Activated CD8-positive, alpha-beta T cell treated with anti-CD3 and anti-CD28 coated beads for 36 hours (primary cell): ENCODE results near the gene BCL2A1. TPM values are rescaled to one million over a fixed set of nuclear protein-coding genes. Genes with fewer than 3 reads are reported as not detected.
A peak's percentile ranks its signal among the peaks of the same experiment; 100 is the strongest.
"Not testable (repeated sequence)": the region's sequence is repeated elsewhere in the genome, so short reads cannot be mapped to it uniquely, and the experiment has no call there.

Experiments used
- ATAC-seq: fragments of 200-7000 bp; cut with Tn5 transposase; one replicate; pipeline ENCODE4 v1.10.0; 2021; ENCODE audit warnings: mild to moderate bottlenecking, moderate library complexity
- CTCF ChIA-PET: fragments of 350-600 bp; sonication (Branson Sonifier 250); formaldehyde crosslinking; loops from one replicate; lab custom pipeline; 2021; ENCODE audit warnings: antibody characterized with exemption; lab: Charles Lee
- POLR2A ChIA-PET: fragments of 350-600 bp; sonication (Branson Sonifier 250); formaldehyde crosslinking; loops from one replicate; lab custom pipeline; 2021; ENCODE audit warnings: antibody characterized with exemption; lab: Charles Lee
- DNase-seq: peaks from one replicate; pipeline ENCODE4 v3.0.0-alpha.2; 2020
- H3K27ac Mint-ChIP-seq: one replicate; pipeline ENCODE4 v1.8.0; 2021; ENCODE audit warnings: mild to moderate bottlenecking, mixed read lengths
- H3K27me3 Mint-ChIP-seq: one replicate; pipeline ENCODE4 v1.8.0; 2021; ENCODE audit warnings: mixed read lengths
- H3K36me3 Mint-ChIP-seq: one replicate; pipeline ENCODE4 v1.8.0; 2021; ENCODE audit warnings: low read depth, mixed read lengths
- H3K4me1 Mint-ChIP-seq: one replicate; pipeline ENCODE4 v1.8.0; 2021; ENCODE audit warnings: low read depth, mixed read lengths
- H3K4me3 Mint-ChIP-seq: one replicate; pipeline ENCODE4 v1.8.0; 2021; ENCODE audit warnings: mild to moderate bottlenecking, moderate library complexity, mixed read lengths
- H3K9me3 Mint-ChIP-seq: one replicate; pipeline ENCODE4 v1.8.0; 2021; ENCODE audit warnings: mixed read lengths
- CTCF ChIP-seq: fragments of 200-600 bp; IDR thresholded peaks from one replicate; pipeline ENCODE4 v1.8.0; 2022; ENCODE audit warnings: antibody characterized with exemption, mild to moderate bottlenecking
- intact Hi-C: fragments of 100-400 bp; cut with micrococcal nuclease; formaldehyde crosslinking; loops from one replicate; pipeline ENCODE4 v1.10.0; 2022
- total RNA-seq, 2 experiments: library from RNA; stranded (reverse); gene quantifications; one replicate each; pipeline ENCODE4 v1.2.3, GENCODE V29; 2021

BCL2A1 gene
- total RNA-seq, 2 experiments from 2014 or later: 47.1 to 47.9 TPM

- DNase-seq: no peak
- no peak for ATAC-seq
- intact Hi-C loops: no loop called here
These were observed 32.9 kb downstream of the BCL2A1 start for GRCh38 chr15:79938143-79938542.

GRCh38 chr15:79935556-79936201 is 35.3 kb downstream of the BCL2A1 start:
- H3K9me3 Mint-ChIP-seq, H3K4me3 Mint-ChIP-seq, DNase-seq, POLR2A ChIA-PET, ATAC-seq, intact Hi-C loops, CTCF ChIA-PET, H3K4me1 Mint-ChIP-seq, H3K36me3 Mint-ChIP-seq, H3K27ac Mint-ChIP-seq, H3K27me3 Mint-ChIP-seq: not testable (repeated sequence)

More at GRCh38 chr15:79938143-79938542, 32.9 kb downstream of the BCL2A1 start:
- H3K4me1 Mint-ChIP-seq: peaks cover 15% of the 10 kb centered on the region
- CTCF ChIA-PET: no interaction called here
- POLR2A ChIA-PET: no interaction called here
- no peaks in the 10 kb centered on the region for H3K9me3 Mint-ChIP-seq
- no peaks in the 10 kb centered on the region for H3K36me3 Mint-ChIP-seq
- no peak overlapping the region for H3K27ac Mint-ChIP-seq
- no peak overlapping the region for H3K4me3 Mint-ChIP-seq
- H3K27me3 Mint-ChIP-seq: no peaks in the 10 kb centered on the region
- no peak for TF ChIP-seq CTCF

- intact Hi-C loops: no loop called here
- CTCF ChIA-PET: interaction anchor here (1.9 kb wide), 1 partner anchor 80 kb away, joined by 4 read pairs; no protein-coding TSS in a partner anchor
- no peak for TF ChIP-seq CTCF
- no peaks in the 10 kb centered on the region for H3K36me3 Mint-ChIP-seq
- peaks cover 2% of the 10 kb centered on the region for H3K27me3 Mint-ChIP-seq
- ATAC-seq (peak; percentile 27), DNase-seq (no peak)
- no peak overlapping the region for H3K4me3 Mint-ChIP-seq
- H3K27ac Mint-ChIP-seq: no peak overlapping the region
- POLR2A ChIA-PET: interaction anchor here (0.7 to 1.7 kb wide), 2 partner anchors 10 to 126 kb away, joined by 3 to 5 read pairs; no protein-coding TSS in a partner anchor
- peaks cover 5% of the 10 kb centered on the region for H3K4me1 Mint-ChIP-seq
- no peaks in the 10 kb centered on the region for H3K9me3 Mint-ChIP-seq
These were observed 37.8 kb downstream of the BCL2A1 start for GRCh38 chr15:79933231-79933630.

GRCh38 chr15:79932447-79932846 is 38.5 kb downstream of the BCL2A1 start:
- Mint-ChIP-seq H3K27me3 (peaks cover 2% of the 10 kb centered on the region), H3K4me3 (no peak overlapping the region), H3K4me1 (peaks cover 5% of the 10 kb centered on the region), H3K9me3 (no peaks in the 10 kb centered on the region), H3K27ac (no peak overlapping the region), H3K36me3 (no peaks in the 10 kb centered on the region)
- CTCF ChIA-PET: interaction anchor here (0.7 kb wide), 1 partner anchor 28 kb away, joined by 3 read pairs; no protein-coding TSS in a partner anchor
- intact Hi-C loops: no loop called here
- no peak for ATAC-seq
- POLR2A ChIA-PET: interaction anchor here (1.7 kb wide), 1 partner anchor 9 kb away, joined by 5 read pairs; no protein-coding TSS in a partner anchor
- no peak for TF ChIP-seq CTCF
- DNase-seq: no peak

- DNase-seq: no peak
- ChIA-PET CTCF (no interaction called here), POLR2A (no interaction called here)
- Mint-ChIP-seq H3K27me3 (peaks cover 2% of the 10 kb centered on the region), H3K27ac (no peak overlapping the region), H3K9me3 (peaks cover 2% of the 10 kb centered on the region), H3K36me3 (peaks cover 2% of the 10 kb centered on the region), H3K4me1 (peaks cover 5% of the 10 kb centered on the region), H3K4me3 (no peak overlapping the region)
- no peak for ATAC-seq
- TF ChIP-seq CTCF: no peak
- intact Hi-C loops: no loop called here
These were observed 40.5 kb downstream of the BCL2A1 start for GRCh38 chr15:79930516-79930915.
